Rectal smooth muscle tissue (tissue), 1 donor: ENCODE data around the gene RIN3.
"Not testable (repeated sequence)": the region's sequence is repeated elsewhere in the genome, so short reads cannot be mapped to it uniquely, and the experiment has no call there.

ENCODE experiments used
- H3K27ac ChIP-seq: one replicate; pipeline ENCODE4 v1.7.0; 2013; ENCODE audit warnings: low read depth, low read length, inconsistent platforms
- H3K27me3 ChIP-seq: one replicate; pipeline ENCODE4 v1.7.0; 2013; ENCODE audit warnings: low read length; ENCODE audit not compliant: control insufficient read depth, insufficient read depth
- H3K36me3 ChIP-seq: one replicate; pipeline ENCODE4 v1.7.0; 2013; ENCODE audit warnings: low read length; ENCODE audit not compliant: control insufficient read depth, insufficient read depth
- H3K4me1 ChIP-seq: one replicate; pipeline ENCODE4 v1.7.0; 2013; ENCODE audit warnings: low read length; ENCODE audit not compliant: control insufficient read depth, insufficient read depth
- H3K4me3 ChIP-seq: one replicate; pipeline ENCODE4 v1.7.0; 2013; ENCODE audit warnings: low read length
- H3K9ac ChIP-seq: one replicate; pipeline ENCODE4 v1.7.0; 2013; ENCODE audit warnings: low read length

The RIN3 gene

GRCh38 chr14:92710001-92710341 is 196.4 kb downstream of the RIN3 start:
- Histone ChIP-seq H3K36me3 (peaks cover 21% of the 10 kb centered on the region), H3K27ac (no peak overlapping the region), H3K4me3 (no peak overlapping the region), H3K9ac (no peak overlapping the region), H3K4me1 (no peaks in the 10 kb centered on the region), H3K27me3 (no peaks in the 10 kb centered on the region)

GRCh38 chr14:92711976-92712653 is 198.5 kb downstream of the RIN3 start:
- Histone ChIP-seq H3K27ac (no peak overlapping the region), H3K9ac (no peak overlapping the region), H3K36me3 (peaks cover 14% of the 10 kb centered on the region), H3K4me3 (no peak overlapping the region), H3K4me1 (no peaks in the 10 kb centered on the region), H3K27me3 (no peaks in the 10 kb centered on the region)

GRCh38 chr14:92712654-92713051 is 199.1 kb downstream of the RIN3 start:
- Histone ChIP-seq H3K27ac (no peak overlapping the region), H3K36me3 (peaks cover 14% of the 10 kb centered on the region)

GRCh38 chr14:92714739-92715307 is 201.2 kb downstream of the RIN3 start:
- H3K36me3 ChIP-seq, H3K27me3 ChIP-seq, H3K9ac ChIP-seq, H3K4me1 ChIP-seq, H3K4me3 ChIP-seq, H3K27ac ChIP-seq: not testable (repeated sequence)

More at GRCh38 chr14:92712654-92713051, 199.1 kb downstream of the RIN3 start:
- no peaks in the 10 kb centered on the region for H3K27me3 ChIP-seq
- H3K4me3 ChIP-seq: no peak overlapping the region
- H3K9ac ChIP-seq: no peak overlapping the region
- no peaks in the 10 kb centered on the region for H3K4me1 ChIP-seq

DNA sequence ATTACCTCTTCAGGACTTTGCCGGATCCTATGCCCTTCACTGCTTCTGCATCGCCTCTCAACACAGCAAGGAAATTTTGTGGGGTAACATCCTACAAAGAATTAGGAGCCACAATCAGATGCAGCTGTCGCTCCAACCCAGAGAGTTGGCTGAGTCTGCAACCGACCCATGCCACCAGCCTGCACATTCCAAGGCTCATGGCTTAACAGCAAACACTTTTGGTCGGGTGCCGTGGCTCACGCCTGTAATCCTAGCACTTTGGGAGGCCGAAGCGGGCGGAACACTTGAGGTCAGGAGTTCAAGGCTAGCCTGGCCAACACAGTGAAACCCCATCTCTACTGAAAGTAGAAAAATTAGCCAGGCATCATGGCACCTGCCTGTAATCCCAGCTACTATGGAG is 202.6 kb downstream of the RIN3 start:
- H3K9ac ChIP-seq: no peak overlapping the region
- H3K27ac ChIP-seq: no peak overlapping the region
- peaks cover 9% of the 10 kb centered on the region for H3K4me1 ChIP-seq
- H3K36me3 ChIP-seq: peaks cover 3% of the 10 kb centered on the region
- H3K27me3 ChIP-seq: no peaks in the 10 kb centered on the region
- H3K4me3 ChIP-seq: no peak overlapping the region

GRCh38 chr14:92717571-92718042 is 204.0 kb downstream of the RIN3 start:
- peak overlapping the region; percentile 23 for H3K27ac ChIP-seq
- peak overlapping the region; percentile 36 for H3K9ac ChIP-seq
- peaks cover 9% of the 10 kb centered on the region for H3K4me1 ChIP-seq
- H3K36me3 ChIP-seq: no peaks in the 10 kb centered on the region
- H3K27me3 ChIP-seq: no peaks in the 10 kb centered on the region
- H3K4me3 ChIP-seq: no peak overlapping the region

GRCh38 chr14:92718664-92719063 is 205.1 kb downstream of the RIN3 start:
- no peaks in the 10 kb centered on the region for H3K27me3 ChIP-seq
- H3K9ac ChIP-seq: no peak overlapping the region
- no peak overlapping the region for H3K27ac ChIP-seq
- H3K4me3 ChIP-seq: no peak overlapping the region
- H3K36me3 ChIP-seq: no peaks in the 10 kb centered on the region
- H3K4me1 ChIP-seq: peaks cover 9% of the 10 kb centered on the region

GRCh38 chr14:92719421-92719820 is 205.8 kb downstream of the RIN3 start:
- Histone ChIP-seq H3K9ac (no peak overlapping the region), H3K27ac (peak overlapping the region; percentile 73), H3K4me3 (no peak overlapping the region), H3K4me1 (peaks cover 12% of the 10 kb centered on the region), H3K36me3 (no peaks in the 10 kb centered on the region), H3K27me3 (no peaks in the 10 kb centered on the region)

GRCh38 chr14:92719890-92720323 is 206.3 kb downstream of the RIN3 start:
- H3K4me1 ChIP-seq: peaks cover 13% of the 10 kb centered on the region
- H3K4me3 ChIP-seq: no peak overlapping the region
- no peak overlapping the region for H3K9ac ChIP-seq
- H3K27me3 ChIP-seq: no peaks in the 10 kb centered on the region
- H3K36me3 ChIP-seq: no peaks in the 10 kb centered on the region
- H3K27ac ChIP-seq: peak overlapping the region; percentile 74

GRCh38 chr14:92724516-92725340 is 211.1 kb downstream of the RIN3 start:
- Histone ChIP-seq H3K9ac (no peak overlapping the region), H3K4me3 (no peak overlapping the region), H3K36me3 (peaks cover 2% of the 10 kb centered on the region), H3K27me3 (no peaks in the 10 kb centered on the region), H3K4me1 (peaks cover 9% of the 10 kb centered on the region), H3K27ac (peak overlapping the region; percentile 47)

DNA sequence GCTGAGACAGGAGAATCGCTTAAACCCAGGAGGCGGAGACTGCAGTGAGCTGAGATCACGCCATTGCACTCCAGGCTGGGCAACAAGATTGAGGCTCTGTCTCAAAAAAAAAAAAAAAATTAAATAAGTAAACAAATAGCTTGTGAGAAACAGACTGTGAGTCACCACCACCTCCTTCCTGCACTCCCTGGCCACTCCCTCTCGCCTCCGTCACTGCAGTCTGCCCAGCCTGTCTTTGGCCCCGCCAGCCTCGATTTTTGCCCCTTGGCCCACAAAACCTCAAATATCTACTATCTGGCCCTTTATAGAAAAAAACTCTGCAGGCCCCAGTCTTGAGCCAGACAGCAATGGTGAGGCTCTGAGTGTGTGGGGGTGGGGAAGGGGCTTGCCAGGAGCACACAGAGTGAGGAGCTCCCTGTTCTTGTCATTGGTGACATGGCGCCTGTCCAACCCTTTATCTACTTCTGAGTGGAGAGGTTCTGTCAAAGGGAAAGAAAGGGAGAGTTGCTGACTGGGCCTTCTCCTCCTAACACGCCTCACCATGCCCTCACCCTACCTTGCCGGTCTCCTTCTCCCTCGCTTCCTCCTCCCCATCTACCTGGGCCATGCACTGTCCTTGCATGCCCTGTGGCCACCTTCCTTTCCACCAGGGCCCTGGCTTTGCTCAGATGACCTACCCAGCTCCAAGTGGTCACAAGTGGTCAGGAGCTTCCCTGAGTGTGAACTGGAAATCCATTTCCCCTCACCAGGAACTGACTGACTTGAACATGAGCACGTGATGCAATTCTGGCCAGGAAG is 212.8 kb downstream of the RIN3 start:
- Histone ChIP-seq H3K9ac (no peak overlapping the region), H3K4me1 (peaks cover 7% of the 10 kb centered on the region), H3K27ac (no peak overlapping the region), H3K36me3 (peaks cover 2% of the 10 kb centered on the region), H3K4me3 (no peak overlapping the region), H3K27me3 (no peaks in the 10 kb centered on the region)

DNA sequence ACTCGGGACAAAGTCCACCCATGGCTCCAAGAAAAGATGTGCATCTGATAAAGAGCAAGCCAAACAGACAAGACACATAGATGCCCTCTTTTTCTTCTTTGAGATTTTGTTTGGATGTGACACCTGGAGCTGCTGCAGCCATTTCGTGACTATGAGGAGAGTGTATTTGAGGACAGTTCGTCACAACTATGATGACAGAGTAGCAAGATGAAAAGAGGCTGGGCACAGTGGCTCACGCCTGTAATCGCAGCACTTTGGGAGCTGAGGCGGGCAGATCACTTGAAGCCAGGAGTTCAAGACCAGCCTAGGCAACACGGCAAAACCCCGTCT is 213.3 kb downstream of the RIN3 start:
- H3K27me3 ChIP-seq: no peaks in the 10 kb centered on the region
- no peak overlapping the region for H3K27ac ChIP-seq
- H3K4me1 ChIP-seq: peaks cover 7% of the 10 kb centered on the region
- H3K36me3 ChIP-seq: peaks cover 2% of the 10 kb centered on the region
- no peak overlapping the region for H3K4me3 ChIP-seq
- no peak overlapping the region for H3K9ac ChIP-seq
